ENCODE measurements around the gene TMEM267.
"Not testable (repeated sequence)": the region's sequence is repeated elsewhere in the genome, so short reads cannot be mapped to it uniquely, and the experiment has no call there.

TMEM267 gene

DNA sequence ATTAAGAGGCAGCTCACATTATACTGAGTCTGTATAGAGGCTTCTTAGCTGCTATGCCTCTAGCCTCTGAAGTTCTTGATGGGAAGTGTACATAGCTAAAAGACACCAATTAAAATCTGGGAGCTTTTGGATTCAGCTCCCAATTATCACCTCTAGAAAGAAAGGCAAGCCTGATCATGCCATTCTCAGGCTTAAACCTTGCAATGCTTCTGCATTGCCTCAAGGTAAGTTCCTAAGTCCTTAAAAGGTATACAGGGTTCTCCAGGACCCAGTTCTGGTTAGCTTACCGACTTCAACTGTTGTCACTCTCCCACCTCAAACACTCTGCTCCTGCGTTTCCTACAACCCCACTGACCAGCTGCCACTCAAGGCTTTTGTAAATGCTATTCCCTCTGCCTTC lies 54.0 kb downstream of the TMEM267 start:
- no peak for DNase-seq (ENCODE audit: low spot score)
- in situ Hi-C loops (cut with MboI; ENCODE audit: low sequenced_read_pairs, unreplicated experiment): no loop called here
- TF ChIP-seq, protein P1, sequence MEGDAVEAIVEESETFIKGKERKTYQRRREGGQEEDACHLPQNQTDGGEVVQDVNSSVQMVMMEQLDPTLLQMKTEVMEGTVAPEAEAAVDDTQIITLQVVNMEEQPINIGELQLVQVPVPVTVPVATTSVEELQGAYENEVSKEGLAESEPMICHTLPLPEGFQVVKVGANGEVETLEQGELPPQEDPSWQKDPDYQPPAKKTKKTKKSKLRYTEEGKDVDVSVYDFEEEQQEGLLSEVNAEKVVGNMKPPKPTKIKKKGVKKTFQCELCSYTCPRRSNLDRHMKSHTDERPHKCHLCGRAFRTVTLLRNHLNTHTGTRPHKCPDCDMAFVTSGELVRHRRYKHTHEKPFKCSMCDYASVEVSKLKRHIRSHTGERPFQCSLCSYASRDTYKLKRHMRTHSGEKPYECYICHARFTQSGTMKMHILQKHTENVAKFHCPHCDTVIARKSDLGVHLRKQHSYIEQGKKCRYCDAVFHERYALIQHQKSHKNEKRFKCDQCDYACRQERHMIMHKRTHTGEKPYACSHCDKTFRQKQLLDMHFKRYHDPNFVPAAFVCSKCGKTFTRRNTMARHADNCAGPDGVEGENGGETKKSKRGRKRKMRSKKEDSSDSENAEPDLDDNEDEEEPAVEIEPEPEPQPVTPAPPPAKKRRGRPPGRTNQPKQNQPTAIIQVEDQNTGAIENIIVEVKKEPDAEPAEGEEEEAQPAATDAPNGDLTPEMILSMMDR (IDR thresholded peaks at IDR 0.05; ENCODE audit: borderline replicate concordance, control extremely low read depth, extremely low read depth, insufficient read depth, missing control alignments): no peak

DNA sequence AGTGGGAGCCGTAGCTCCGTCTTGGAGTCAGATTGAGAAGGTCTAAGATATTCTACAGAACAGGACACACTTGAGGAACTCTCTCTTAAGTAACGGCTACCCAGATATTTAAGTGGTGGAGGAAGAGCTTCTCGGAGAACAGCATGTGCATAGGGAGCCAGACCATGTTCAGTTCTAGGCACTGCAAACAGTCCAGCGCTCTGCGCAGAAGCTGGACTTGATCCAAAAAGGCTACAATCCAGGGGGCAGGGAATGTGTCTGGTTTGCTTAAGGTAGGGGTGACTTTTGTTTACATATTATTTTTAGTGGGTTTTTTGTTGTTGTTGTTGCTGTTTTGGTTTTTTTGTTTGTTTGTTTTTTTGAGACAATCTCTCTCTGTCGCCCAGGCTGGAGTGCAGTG lies 54.6 kb downstream of the TMEM267 start:
- in situ Hi-C loops (cut with MboI; ENCODE audit: low sequenced_read_pairs, unreplicated experiment): no loop called here
- TF ChIP-seq, protein P1 (IDR thresholded peaks at IDR 0.05; ENCODE audit: borderline replicate concordance, control extremely low read depth, extremely low read depth, insufficient read depth, missing control alignments): no peak
- DNase-seq (ENCODE audit: low spot score): no peak

DNA sequence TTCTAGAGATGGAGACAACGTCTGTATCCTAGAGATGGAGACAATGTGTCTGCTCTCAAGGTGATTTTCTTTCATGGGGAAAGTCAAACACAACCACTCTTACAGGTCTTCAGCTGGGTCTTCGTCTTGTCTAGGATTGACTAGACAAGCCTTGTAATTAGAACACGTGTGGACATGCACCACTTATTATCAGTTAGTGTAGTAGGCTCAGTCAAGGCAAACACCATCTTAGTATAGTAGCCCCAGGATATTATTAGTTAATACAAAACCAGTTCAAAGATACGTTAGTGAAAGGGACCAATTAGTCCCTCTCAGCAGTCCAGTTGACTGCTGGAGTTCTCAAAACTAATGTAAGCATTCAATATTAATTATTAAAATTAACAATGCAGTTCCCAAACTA lies 56.4 kb downstream of the TMEM267 start:
- TF ChIP-seq, protein P1 (IDR thresholded peaks at IDR 0.05; ENCODE audit: borderline replicate concordance, control extremely low read depth, extremely low read depth, insufficient read depth, missing control alignments): no peak
- DNase-seq (ENCODE audit: low spot score): no peak
- in situ Hi-C loops (cut with MboI; ENCODE audit: low sequenced_read_pairs, unreplicated experiment): no loop called here

DNA sequence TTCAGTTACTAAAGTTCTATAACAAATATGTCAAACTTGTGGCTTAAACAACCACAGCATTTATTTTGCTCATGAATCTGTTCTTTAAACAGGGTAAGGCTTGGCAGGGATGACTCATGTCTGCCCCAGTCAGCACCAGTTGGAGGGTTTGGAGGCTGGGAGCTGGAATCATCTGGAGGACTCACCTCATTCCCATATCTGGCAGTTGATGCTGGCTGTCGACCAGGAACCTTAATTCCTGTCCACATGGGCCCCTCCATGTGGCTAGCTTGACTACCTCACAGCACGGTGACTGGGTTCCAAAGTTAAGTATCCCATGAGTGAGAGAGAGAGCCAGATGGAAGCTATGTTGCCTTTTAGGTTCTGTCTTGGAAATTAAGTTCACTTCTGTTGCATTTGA lies 57.7 kb downstream of the TMEM267 start:
- DNase-seq (ENCODE audit: low spot score): no peak
- TF ChIP-seq, protein P1 (IDR thresholded peaks at IDR 0.05; ENCODE audit: borderline replicate concordance, control extremely low read depth, extremely low read depth, insufficient read depth, missing control alignments): no peak
- in situ Hi-C loops (cut with MboI; ENCODE audit: low sequenced_read_pairs, unreplicated experiment): no loop called here

DNA sequence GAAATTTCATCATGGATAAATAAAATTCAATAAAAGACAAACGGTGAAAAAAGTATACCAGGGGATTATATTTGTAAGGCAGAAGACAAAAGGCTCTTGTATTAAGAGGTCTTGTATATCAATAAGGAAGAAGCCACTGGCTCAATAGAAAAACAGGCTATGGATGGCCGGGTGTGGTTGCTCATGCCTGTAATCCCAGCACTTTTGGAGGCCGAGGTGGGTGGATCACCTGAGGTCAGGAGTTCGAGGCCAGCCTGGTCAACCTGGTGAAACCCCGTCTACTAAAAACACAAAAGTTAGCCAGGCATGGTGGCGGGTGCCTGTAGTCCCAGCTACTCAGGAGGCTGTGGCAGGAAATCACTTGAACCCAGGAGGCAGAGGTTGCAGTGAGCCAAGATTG lies 60.6 kb downstream of the TMEM267 start:
- DNase-seq (ENCODE audit: low spot score); in situ Hi-C loops (cut with MboI; ENCODE audit: low sequenced_read_pairs, unreplicated experiment): not testable (repeated sequence)

DNA sequence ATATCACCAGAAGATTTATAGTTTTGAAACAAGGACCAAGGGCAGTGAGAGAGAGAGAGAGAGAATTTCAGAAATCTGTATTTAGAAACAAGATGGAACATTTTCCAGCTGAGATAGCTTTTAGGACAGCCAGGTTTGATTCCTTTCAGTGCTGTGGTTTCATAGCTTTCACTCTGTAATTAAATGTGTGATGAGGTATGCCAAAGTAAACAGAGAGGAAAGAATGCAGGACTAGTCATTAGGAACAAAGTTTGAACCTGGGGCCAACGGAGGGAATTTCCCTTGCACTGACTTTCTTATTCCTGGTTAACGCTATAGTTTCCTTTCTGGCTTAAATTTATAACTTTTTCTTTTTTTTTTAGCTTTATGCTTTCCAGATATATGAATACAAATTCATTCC lies 61.5 kb downstream of the TMEM267 start:
- no peak for DNase-seq (ENCODE audit: low spot score)
- TF ChIP-seq, protein P1 (IDR thresholded peaks at IDR 0.05; ENCODE audit: borderline replicate concordance, control extremely low read depth, extremely low read depth, insufficient read depth, missing control alignments): no peak

DNA sequence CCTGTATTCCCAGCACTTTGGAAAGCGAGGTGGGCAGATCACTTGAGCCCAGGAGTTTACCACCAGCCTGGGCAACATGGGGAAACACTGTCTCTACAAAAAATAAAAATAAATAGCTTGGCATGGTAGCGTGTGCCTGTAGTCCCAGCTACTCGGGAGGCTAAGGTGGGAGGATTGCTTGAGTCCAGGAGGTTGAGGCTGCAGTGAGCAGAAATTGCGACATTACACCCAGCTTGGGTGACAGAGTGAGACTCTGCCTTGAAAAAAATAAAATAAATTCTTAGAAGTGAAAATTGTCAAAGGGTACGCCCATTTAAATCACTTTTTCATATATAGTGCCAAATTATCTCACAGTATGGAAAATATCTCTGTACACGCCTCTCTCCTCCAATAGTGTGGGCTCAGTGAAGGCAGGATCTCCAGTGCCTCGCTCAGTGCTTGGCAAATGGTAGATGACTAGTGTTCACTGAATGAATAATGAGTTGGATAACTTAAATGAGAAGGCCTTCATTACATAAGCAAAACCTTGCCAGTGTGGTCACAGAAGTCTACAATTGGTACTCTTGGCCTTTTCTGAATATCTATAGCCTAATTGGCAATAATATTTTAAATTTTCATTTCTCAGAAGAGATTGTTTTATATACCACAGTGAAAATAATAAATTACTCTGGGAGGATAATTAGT lies 62.1 kb downstream of the TMEM267 start:
- TF ChIP-seq, protein P1 (IDR thresholded peaks at IDR 0.05; ENCODE audit: borderline replicate concordance, control extremely low read depth, extremely low read depth, insufficient read depth, missing control alignments): no peak
- no peak for DNase-seq (ENCODE audit: low spot score)
- in situ Hi-C loops (cut with MboI; ENCODE audit: low sequenced_read_pairs, unreplicated experiment): no loop called here

More for the DNA sequence above, 61.5 kb downstream of the TMEM267 start:
- in situ Hi-C loops (cut with MboI; ENCODE audit: low sequenced_read_pairs, unreplicated experiment): no loop called here

Data from GM13976 (cell line).